Neural progenitor cell (in vitro differentiated cells): Measurements from ENCODE around the gene EXOC4. TPM values are rescaled to one million over a fixed set of nuclear protein-coding genes. Genes with fewer than 3 reads are reported as not detected.

ENCODE experiments used
- DNase-seq: peaks from one replicate; pipeline ENCODE4 v3.0.0-alpha.2; 2016; ENCODE audit warnings: low spot score
- H2AFZ ChIP-seq: fragments of 200-600 bp; sonication (generic); replicated peaks from 2 replicates; pipeline ENCODE4 v1.6.1; 2016; ENCODE audit warnings: antibody characterized with exemption
- H3F3A ChIP-seq: fragments of 200-600 bp; sonication (generic); 2 replicates; pipeline ENCODE4 v1.6.1; 2016; ENCODE audit warnings: antibody characterized with exemption, low read depth
- H3K27ac ChIP-seq: fragments of 200-600 bp; sonication (generic); 2 replicates; pipeline ENCODE4 v1.5.1; 2016; ENCODE audit warnings: mild to moderate bottlenecking
- H3K27me3 ChIP-seq: fragments of 200-600 bp; sonication (generic); 2 replicates; pipeline ENCODE4 v1.6.1; 2016; ENCODE audit warnings: mild to moderate bottlenecking, moderate library complexity
- H3K36me3 ChIP-seq: fragments of 200-600 bp; sonication (generic); 2 replicates; pipeline ENCODE4 v1.5.1; 2016
- H3K4me1 ChIP-seq: fragments of 200-600 bp; sonication (generic); 2 replicates; pipeline ENCODE4 v1.6.1; 2016; ENCODE audit warnings: mixed run types
- H3K4me2 ChIP-seq: fragments of 200-600 bp; sonication (generic); 2 replicates; pipeline ENCODE4 v1.6.1; 2016
- H3K4me3 ChIP-seq: fragments of 200-600 bp; sonication (generic); 2 replicates; pipeline ENCODE4 v1.5.1; 2016
- H3K79me2 ChIP-seq: fragments of 200-600 bp; sonication (generic); 2 replicates; pipeline ENCODE4 v1.6.1; 2016; ENCODE audit warnings: low read depth
- H3K9ac ChIP-seq: fragments of 200-600 bp; sonication (generic); 2 replicates; pipeline ENCODE4 v1.6.1; 2016
- H3K9me3 ChIP-seq: fragments of 200-600 bp; sonication (generic); 2 replicates; pipeline ENCODE4 v1.5.1; 2016; ENCODE audit warnings: low read depth
- H4K20me1 ChIP-seq: fragments of 200-600 bp; sonication (generic); 2 replicates; pipeline ENCODE4 v1.6.1; 2016; ENCODE audit warnings: low read depth
- H3K27ac Mint-ChIP-seq: 3 replicates; pipeline ENCODE4 v1.8.0; 2021; ENCODE audit warnings: mixed read lengths
- H3K27me3 Mint-ChIP-seq: 2 replicates; pipeline ENCODE4 v1.8.0; 2022; ENCODE audit warnings: low read depth, mild to moderate bottlenecking, inconsistent platforms, moderate library complexity, mixed read lengths; ENCODE audit not compliant: insufficient read depth
- H3K36me3 Mint-ChIP-seq: 3 replicates; pipeline ENCODE4 v1.8.0; 2021; ENCODE audit warnings: mixed read lengths
- H3K4me1 Mint-ChIP-seq: 3 replicates; pipeline ENCODE4 v1.8.0; 2021; ENCODE audit warnings: mixed read lengths
- H3K4me3 Mint-ChIP-seq: 3 replicates; pipeline ENCODE4 v1.8.0; 2021; ENCODE audit warnings: mild to moderate bottlenecking, moderate library complexity, mixed read lengths
- H3K9me3 Mint-ChIP-seq: 3 replicates; pipeline ENCODE4 v1.8.0; 2020; ENCODE audit warnings: mixed read lengths
- EZH2 ChIP-seq: fragments of 200-600 bp; sonication (generic); IDR thresholded peaks from 2 replicates; pipeline ENCODE4 v1.6.1; 2017; ENCODE audit warnings: antibody characterized with exemption, mild to moderate bottlenecking, moderate library complexity
- EZH2phosphoT487 ChIP-seq: fragments of 200-600 bp; sonication (generic); IDR thresholded peaks from 2 replicates; pipeline ENCODE4 v1.6.1; 2017; ENCODE audit warnings: antibody characterized with exemption
- total RNA-seq: library from RNA; depleted of rRNA; stranded (reverse); fragments of >200 nt; gene quantifications from 2 replicates; pipeline ENCODE4 v1.2.3, GENCODE V29; 2015; ENCODE audit warnings: low replicate concordance
- TF ChIP-seq, protein P1 (sequence below): fragments of 200-600 bp; sonication (generic); IDR thresholded peaks from 2 replicates; pipeline ENCODE4 v1.5.1; 2017; ENCODE audit warnings: antibody characterized with exemption, mild to moderate bottlenecking

Gene EXOC4
- total RNA-seq, 1 donor from 2014 or later: 129 TPM

DNA sequence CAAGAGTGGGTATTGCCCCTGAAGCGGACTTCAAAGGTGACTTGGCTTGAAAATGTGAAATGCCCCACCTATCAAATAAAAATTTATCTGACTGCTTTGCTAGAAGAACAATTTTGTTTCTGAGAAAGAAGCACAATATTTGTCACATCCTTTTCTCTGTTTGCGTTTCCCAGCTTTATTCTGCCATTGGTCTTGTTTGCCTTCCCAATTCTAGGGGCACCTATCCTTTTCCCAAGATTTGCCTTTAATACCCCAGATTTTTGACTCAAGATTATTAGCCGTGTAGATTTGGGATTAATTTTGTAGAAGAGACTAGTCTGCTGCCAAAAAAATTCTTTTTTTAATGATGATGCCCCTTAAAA, 764.0 kb downstream of the EXOC4 start:
- Histone ChIP-seq H3K4me1 (peaks cover 2% of the 10 kb centered on the region), H3K27me3 (no peaks in the 10 kb centered on the region), H3K4me2 (no peak overlapping the region), H3K9me3 (no peaks in the 10 kb centered on the region), H3K79me2 (no peaks in the 10 kb centered on the region), H3K27ac (no peak overlapping the region), H3K4me3 (no peak overlapping the region), H2AFZ (no peak overlapping the region), H3K9ac (no peak overlapping the region), H3K36me3 (no peaks in the 10 kb centered on the region), H3F3A (no peaks in the 10 kb centered on the region), H4K20me1 (no peaks in the 10 kb centered on the region)
- TF ChIP-seq, protein P1, sequence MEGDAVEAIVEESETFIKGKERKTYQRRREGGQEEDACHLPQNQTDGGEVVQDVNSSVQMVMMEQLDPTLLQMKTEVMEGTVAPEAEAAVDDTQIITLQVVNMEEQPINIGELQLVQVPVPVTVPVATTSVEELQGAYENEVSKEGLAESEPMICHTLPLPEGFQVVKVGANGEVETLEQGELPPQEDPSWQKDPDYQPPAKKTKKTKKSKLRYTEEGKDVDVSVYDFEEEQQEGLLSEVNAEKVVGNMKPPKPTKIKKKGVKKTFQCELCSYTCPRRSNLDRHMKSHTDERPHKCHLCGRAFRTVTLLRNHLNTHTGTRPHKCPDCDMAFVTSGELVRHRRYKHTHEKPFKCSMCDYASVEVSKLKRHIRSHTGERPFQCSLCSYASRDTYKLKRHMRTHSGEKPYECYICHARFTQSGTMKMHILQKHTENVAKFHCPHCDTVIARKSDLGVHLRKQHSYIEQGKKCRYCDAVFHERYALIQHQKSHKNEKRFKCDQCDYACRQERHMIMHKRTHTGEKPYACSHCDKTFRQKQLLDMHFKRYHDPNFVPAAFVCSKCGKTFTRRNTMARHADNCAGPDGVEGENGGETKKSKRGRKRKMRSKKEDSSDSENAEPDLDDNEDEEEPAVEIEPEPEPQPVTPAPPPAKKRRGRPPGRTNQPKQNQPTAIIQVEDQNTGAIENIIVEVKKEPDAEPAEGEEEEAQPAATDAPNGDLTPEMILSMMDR: no peak
- Mint-ChIP-seq H3K9me3 (no peaks in the 10 kb centered on the region), H3K4me3 (no peak overlapping the region), H3K27me3 (no peaks in the 10 kb centered on the region), H3K27ac (no peak overlapping the region), H3K4me1 (no peaks in the 10 kb centered on the region), H3K36me3 (no peaks in the 10 kb centered on the region)
- no peak for DNase-seq

DNA sequence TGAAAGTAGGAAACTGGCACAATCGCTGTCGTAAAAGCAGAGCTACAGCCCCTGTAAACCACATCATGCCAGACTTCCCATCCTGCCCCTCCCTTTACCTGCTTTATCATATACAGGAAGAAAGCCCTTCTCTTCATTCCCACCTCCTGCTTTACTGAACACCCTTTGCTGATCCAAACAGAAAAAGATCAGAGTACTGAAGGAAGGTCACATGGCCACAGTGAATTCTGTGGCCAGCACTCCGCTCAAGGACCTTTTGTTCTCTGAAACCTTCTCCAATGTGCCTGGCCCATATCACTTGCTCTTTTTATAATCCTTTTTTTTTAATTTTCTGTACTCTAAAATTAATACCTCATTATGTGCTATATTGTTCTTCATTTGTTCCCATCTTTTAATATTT, 765.4 kb downstream of the EXOC4 start:
- Histone ChIP-seq H3F3A (no peaks in the 10 kb centered on the region), H3K4me3 (no peak overlapping the region), H3K4me2 (no peak overlapping the region), H3K9ac (no peak overlapping the region), H3K27ac (no peak overlapping the region), H3K27me3 (no peaks in the 10 kb centered on the region), H4K20me1 (no peaks in the 10 kb centered on the region), H3K36me3 (no peaks in the 10 kb centered on the region), H3K9me3 (no peaks in the 10 kb centered on the region), H3K79me2 (no peaks in the 10 kb centered on the region), H2AFZ (no peak overlapping the region), H3K4me1 (peaks cover 2% of the 10 kb centered on the region)
- Mint-ChIP-seq H3K27me3 (no peaks in the 10 kb centered on the region), H3K4me3 (no peak overlapping the region), H3K36me3 (no peaks in the 10 kb centered on the region), H3K4me1 (no peaks in the 10 kb centered on the region), H3K27ac (no peak overlapping the region), H3K9me3 (no peaks in the 10 kb centered on the region)
- TF ChIP-seq EZH2 (no peak), EZH2phosphoT487 (no peak)
- TF ChIP-seq, protein P1: no peak
- DNase-seq: no peak

DNA sequence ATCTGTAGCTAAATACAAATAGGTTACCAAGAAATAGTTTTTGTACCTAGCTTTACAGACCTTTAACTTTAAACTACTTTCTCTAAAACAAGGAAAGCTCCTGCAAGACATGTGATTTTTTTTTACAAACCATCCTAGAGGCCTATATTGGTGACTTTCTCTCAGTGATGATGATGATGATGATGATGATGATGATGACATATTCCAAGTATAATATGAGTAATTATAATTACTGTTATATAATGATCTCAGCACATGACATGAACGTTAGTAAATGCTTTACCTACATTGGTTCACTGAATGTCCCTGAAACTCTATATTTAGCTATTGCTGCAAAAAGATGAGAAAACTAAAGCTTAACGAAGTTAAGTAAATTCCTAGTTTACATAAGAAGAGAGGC, 766.4 kb downstream of the EXOC4 start:
- Histone ChIP-seq H3K4me1 (peaks cover 2% of the 10 kb centered on the region), H2AFZ (no peak overlapping the region), H3K79me2 (no peaks in the 10 kb centered on the region), H3K4me3 (no peak overlapping the region), H3K27me3 (no peaks in the 10 kb centered on the region), H3K27ac (no peak overlapping the region), H3K9ac (no peak overlapping the region), H4K20me1 (no peaks in the 10 kb centered on the region), H3K9me3 (no peaks in the 10 kb centered on the region), H3F3A (no peaks in the 10 kb centered on the region), H3K4me2 (no peak overlapping the region), H3K36me3 (no peaks in the 10 kb centered on the region)
- DNase-seq: no peak
- Mint-ChIP-seq H3K27ac (no peak overlapping the region), H3K9me3 (no peaks in the 10 kb centered on the region), H3K36me3 (no peaks in the 10 kb centered on the region), H3K4me3 (no peak overlapping the region), H3K27me3 (no peaks in the 10 kb centered on the region), H3K4me1 (no peaks in the 10 kb centered on the region)
- TF ChIP-seq, protein P1: no peak
- no peak for TF ChIP-seq EZH2
- no peak for TF ChIP-seq EZH2phosphoT487

DNA sequence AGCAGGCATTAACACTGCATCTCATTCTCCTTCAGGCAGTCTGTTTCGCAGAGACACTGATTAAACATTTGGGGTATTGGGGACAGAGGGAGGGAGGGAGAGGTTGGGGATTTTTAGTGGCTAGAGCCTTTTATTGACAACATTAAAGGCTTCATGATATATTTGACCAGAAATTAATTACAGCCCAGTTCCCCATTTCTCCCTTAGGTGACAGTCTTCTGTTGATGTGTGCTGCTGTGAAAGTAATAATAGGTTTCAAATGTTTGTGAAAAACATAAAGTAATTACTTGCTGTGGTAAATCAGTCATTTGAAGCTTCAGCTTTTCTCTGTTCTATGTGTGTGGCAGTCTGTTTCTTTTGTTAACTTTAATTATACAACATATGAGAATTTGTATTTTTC, 769.0 kb downstream of the EXOC4 start:
- H3K4me3 Mint-ChIP-seq: no peak overlapping the region
- no peak for DNase-seq
- H3K9me3 Mint-ChIP-seq: no peaks in the 10 kb centered on the region
- Histone ChIP-seq H3K27me3 (no peaks in the 10 kb centered on the region), H4K20me1 (no peaks in the 10 kb centered on the region), H3K4me1 (peaks cover 2% of the 10 kb centered on the region), H3K9me3 (no peaks in the 10 kb centered on the region), H3K27ac (no peak overlapping the region), H3K79me2 (no peaks in the 10 kb centered on the region), H3K4me3 (no peak overlapping the region), H3F3A (no peaks in the 10 kb centered on the region), H2AFZ (no peak overlapping the region), H3K4me2 (no peak overlapping the region), H3K9ac (no peak overlapping the region), H3K36me3 (no peaks in the 10 kb centered on the region)
- no peak for TF ChIP-seq EZH2phosphoT487
- TF ChIP-seq, protein P1: no peak
- TF ChIP-seq EZH2: no peak
- no peaks in the 10 kb centered on the region for H3K4me1 Mint-ChIP-seq
- peaks cover 1% of the 10 kb centered on the region for H3K36me3 Mint-ChIP-seq
- H3K27ac Mint-ChIP-seq: no peak overlapping the region
- no peaks in the 10 kb centered on the region for H3K27me3 Mint-ChIP-seq
